A673 (cell line): Measurements from ENCODE around the gene LAMP5. TPM values are rescaled to one million over a fixed set of nuclear protein-coding genes. Genes with fewer than 3 reads are reported as not detected.

Experiments
- BruUV-seq: library from RNA; stranded (reverse); fragments of 400-500 nt; replicated peaks from 2 replicates; lab custom pipeline; 2021; lab: Mats Ljungman, UMichigan
- CTCF ChIA-PET: fragments of 300-600 bp; sonication (Branson Sonifier 250); formaldehyde crosslinking; loops from one replicate; lab custom pipeline; 2022; ENCODE audit warnings: antibody characterized with exemption; lab: Charles Lee
- POLR2A ChIA-PET: fragments of 300-600 bp; sonication (Branson Sonifier 250); formaldehyde crosslinking; loops from one replicate; lab custom pipeline; 2022; ENCODE audit warnings: antibody characterized with exemption; ENCODE audit not compliant: low non-redundant PET; lab: Charles Lee
- DNase-seq: peaks from one replicate; pipeline ENCODE4 v3.0.0-alpha.2; 2015; ENCODE audit warnings: low spot score
- H3K27ac ChIP-seq: fragments of 200-600 bp; sonication (generic); 2 replicates; pipeline ENCODE4 v1.5.1; 2016; ENCODE audit warnings: mixed run types, low read depth, mild to moderate bottlenecking, mixed read lengths, antibody characterized with exemption, low read length; ENCODE audit not compliant: poor library complexity, severe bottlenecking
- H3K27me3 ChIP-seq: fragments of 200-600 bp; sonication (generic); replicated peaks from 2 replicates; pipeline ENCODE4 v1.6.1; 2017; ENCODE audit warnings: mixed run types, low read depth, mild to moderate bottlenecking, mixed read lengths, antibody characterized with exemption, low read length; ENCODE audit not compliant: insufficient read depth, poor library complexity
- H3K36me3 ChIP-seq: fragments of 200-600 bp; sonication (generic); 2 replicates; pipeline ENCODE4 v1.6.1; 2016; ENCODE audit warnings: mixed run types, mild to moderate bottlenecking, mixed read lengths, antibody characterized with exemption, low read length; ENCODE audit not compliant: insufficient read depth, poor library complexity, severe bottlenecking
- H3K4me1 ChIP-seq: fragments of 200-600 bp; sonication (generic); 2 replicates; pipeline ENCODE4 v1.6.1; 2017; ENCODE audit warnings: mixed run types, mild to moderate bottlenecking, mixed read lengths, antibody characterized with exemption, low read length; ENCODE audit not compliant: insufficient read depth, poor library complexity, severe bottlenecking
- H3K4me3 ChIP-seq: fragments of 200-600 bp; sonication (generic); 2 replicates; pipeline ENCODE4 v1.5.1; 2016; ENCODE audit warnings: low read depth, mixed run types, mild to moderate bottlenecking, mixed read lengths, low read length; ENCODE audit not compliant: poor library complexity, severe bottlenecking
- H3K9me3 ChIP-seq: fragments of 200-600 bp; sonication (generic); 2 replicates; pipeline ENCODE4 v1.6.1; 2016; ENCODE audit warnings: mixed run types, low read depth, mild to moderate bottlenecking, mixed read lengths, antibody characterized with exemption, low read length; ENCODE audit not compliant: poor library complexity, severe bottlenecking
- EZH2 ChIP-seq: fragments of 200-600 bp; sonication (generic); IDR thresholded peaks from 2 replicates; pipeline ENCODE4 v1.6.1; 2017; ENCODE audit warnings: borderline replicate concordance, low read depth, mild to moderate bottlenecking, mixed read lengths, antibody characterized with exemption, low read length; ENCODE audit not compliant: poor library complexity, severe bottlenecking
- intact Hi-C: fragments of 100-400 bp; cut with micrococcal nuclease; formaldehyde crosslinking; loops from one replicate; pipeline ENCODE4 v1.10.0; 2022; ENCODE audit not compliant: unreplicated experiment
- total RNA-seq: library from RNA; stranded (reverse); gene quantifications from 2 replicates; pipeline ENCODE4 v1.2.3, GENCODE V29; 2021
- TF ChIP-seq, protein P1 (sequence below): fragments of 300-800, 200-600 bp; sonication (generic); conservative IDR thresholded peaks from 2 replicates; pipeline ENCODE4 v1.5.1; 2017; ENCODE audit warnings: low read depth, mild to moderate bottlenecking, antibody characterized with exemption, low read length, moderate library complexity, mixed read lengths

LAMP5 gene
- total RNA-seq, 1 experiment from 2014 or later = not detected

DNA sequence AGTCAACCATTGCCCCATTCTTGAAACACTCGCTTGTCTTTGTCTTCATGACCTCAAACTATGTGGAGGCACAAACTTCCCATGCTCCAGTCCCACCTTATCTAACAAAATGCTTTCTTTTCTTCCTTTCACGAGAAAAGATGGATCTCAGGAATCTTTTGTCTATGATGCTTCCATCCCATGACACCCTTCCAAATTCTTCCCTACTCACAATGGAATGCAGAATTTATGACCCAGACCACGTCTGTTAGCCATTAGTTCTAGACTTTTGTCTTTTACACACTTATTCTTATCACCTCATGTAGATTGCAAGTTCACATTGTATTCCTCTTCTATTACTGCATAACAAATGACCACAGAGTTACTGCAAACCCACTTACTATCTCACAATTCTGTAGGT lies 24.2 kb upstream of the LAMP5 start:
- ChIA-PET CTCF (no interaction called here), POLR2A (no interaction called here)
- Histone ChIP-seq H3K27ac (no peak overlapping the region), H3K27me3 (no peaks in the 10 kb centered on the region), H3K4me3 (no peak overlapping the region), H3K36me3 (no peaks in the 10 kb centered on the region), H3K4me1 (peaks cover 8% of the 10 kb centered on the region), H3K9me3 (no peaks in the 10 kb centered on the region)
- intact Hi-C loops = no loop called here
- TF ChIP-seq, protein P1, sequence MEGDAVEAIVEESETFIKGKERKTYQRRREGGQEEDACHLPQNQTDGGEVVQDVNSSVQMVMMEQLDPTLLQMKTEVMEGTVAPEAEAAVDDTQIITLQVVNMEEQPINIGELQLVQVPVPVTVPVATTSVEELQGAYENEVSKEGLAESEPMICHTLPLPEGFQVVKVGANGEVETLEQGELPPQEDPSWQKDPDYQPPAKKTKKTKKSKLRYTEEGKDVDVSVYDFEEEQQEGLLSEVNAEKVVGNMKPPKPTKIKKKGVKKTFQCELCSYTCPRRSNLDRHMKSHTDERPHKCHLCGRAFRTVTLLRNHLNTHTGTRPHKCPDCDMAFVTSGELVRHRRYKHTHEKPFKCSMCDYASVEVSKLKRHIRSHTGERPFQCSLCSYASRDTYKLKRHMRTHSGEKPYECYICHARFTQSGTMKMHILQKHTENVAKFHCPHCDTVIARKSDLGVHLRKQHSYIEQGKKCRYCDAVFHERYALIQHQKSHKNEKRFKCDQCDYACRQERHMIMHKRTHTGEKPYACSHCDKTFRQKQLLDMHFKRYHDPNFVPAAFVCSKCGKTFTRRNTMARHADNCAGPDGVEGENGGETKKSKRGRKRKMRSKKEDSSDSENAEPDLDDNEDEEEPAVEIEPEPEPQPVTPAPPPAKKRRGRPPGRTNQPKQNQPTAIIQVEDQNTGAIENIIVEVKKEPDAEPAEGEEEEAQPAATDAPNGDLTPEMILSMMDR = no peak
- TF ChIP-seq EZH2 = no peak
- no TSS peak for BruUV-seq
- no peak for DNase-seq

GRCh38 chr20:9490631-9491030 lies 23.8 kb upstream of the LAMP5 start:
- H3K27me3 ChIP-seq = no peaks in the 10 kb centered on the region
- TF ChIP-seq, protein P1 = no peak
- TF ChIP-seq EZH2 = no peak
- peaks cover 8% of the 10 kb centered on the region for H3K4me1 ChIP-seq
- H3K27ac ChIP-seq = no peak overlapping the region
- POLR2A ChIA-PET = no interaction called here
- H3K36me3 ChIP-seq = no peaks in the 10 kb centered on the region
- BruUV-seq = no TSS peak
- no peak for DNase-seq
- CTCF ChIA-PET = no interaction called here
- no peaks in the 10 kb centered on the region for H3K9me3 ChIP-seq
- intact Hi-C loops = no loop called here
- no peak overlapping the region for H3K4me3 ChIP-seq

GRCh38 chr20:9491324-9491723 lies 23.1 kb upstream of the LAMP5 start:
- CTCF ChIA-PET = no interaction called here
- H3K27ac ChIP-seq = no peak overlapping the region
- POLR2A ChIA-PET = no interaction called here
- peaks cover 8% of the 10 kb centered on the region for H3K4me1 ChIP-seq
- no peak for DNase-seq
- BruUV-seq = no TSS peak
- H3K9me3 ChIP-seq = no peaks in the 10 kb centered on the region
- TF ChIP-seq, protein P1 = no peak
- TF ChIP-seq EZH2 = no peak
- intact Hi-C loops = no loop called here
- no peaks in the 10 kb centered on the region for H3K27me3 ChIP-seq
- no peaks in the 10 kb centered on the region for H3K36me3 ChIP-seq
- no peak overlapping the region for H3K4me3 ChIP-seq
